HG03342 (cell line): Measurements from ENCODE around the gene COQ7.
A peak's percentile ranks its signal among the peaks of the same experiment; 100 is the strongest.

Experiments used
- ATAC-seq: cut with Tn5 transposase; IDR thresholded peaks from one replicate; pipeline ENCODE4 v1.9.1; 2021; ENCODE audit warnings: mild to moderate bottlenecking, moderate library complexity; ENCODE audit not compliant: unreplicated experiment

Gene COQ7

DNA sequence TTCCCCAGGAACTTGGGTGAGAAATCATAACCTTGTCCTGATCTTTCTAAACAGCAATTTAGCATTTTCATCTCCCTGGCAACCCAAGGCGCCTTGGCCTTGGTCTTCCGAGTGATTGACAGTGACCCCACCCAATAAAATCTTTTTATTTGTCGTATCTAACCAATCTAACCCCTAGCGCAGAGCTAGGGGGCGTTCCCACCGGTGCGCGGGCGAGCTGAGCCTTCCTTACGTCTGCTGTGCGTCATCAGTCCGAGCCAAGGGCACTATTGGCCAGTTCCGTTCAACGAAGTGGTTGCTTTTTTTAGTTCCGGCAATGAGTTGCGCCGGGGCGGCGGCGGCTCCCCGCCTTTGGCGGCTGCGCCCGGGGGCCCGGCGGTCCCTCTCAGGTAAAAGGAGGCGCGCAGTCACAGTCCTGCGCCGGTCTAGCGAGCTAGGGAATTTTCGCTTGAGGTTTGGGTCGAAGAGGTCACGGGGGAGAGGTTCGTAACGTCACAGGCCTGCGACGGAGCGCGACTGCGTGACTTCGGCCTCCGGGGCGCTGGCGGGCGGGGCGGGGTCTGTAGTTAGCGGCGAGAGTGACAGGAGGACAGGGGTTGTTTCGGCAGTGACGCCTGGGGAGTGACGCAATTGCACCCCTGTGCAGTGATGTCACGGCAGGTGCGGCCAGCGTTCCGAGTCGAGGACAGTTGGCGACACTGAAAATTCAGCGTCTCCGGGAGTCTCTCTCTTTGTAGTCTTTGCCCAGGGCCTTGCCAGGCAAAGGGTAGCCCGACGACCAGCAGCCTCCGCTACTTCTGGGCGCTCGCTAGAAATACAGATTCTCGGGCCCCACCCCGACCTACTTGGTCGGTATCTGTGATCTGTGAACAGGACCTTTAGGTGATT lies at the start of gene COQ7:
COQ7 (plus strand) TSS at position 266 of the 888 bp plus-strand sequence; CDS start at position 317, 51 bp downstream.
- ATAC-seq = peak; percentile 91

DNA sequence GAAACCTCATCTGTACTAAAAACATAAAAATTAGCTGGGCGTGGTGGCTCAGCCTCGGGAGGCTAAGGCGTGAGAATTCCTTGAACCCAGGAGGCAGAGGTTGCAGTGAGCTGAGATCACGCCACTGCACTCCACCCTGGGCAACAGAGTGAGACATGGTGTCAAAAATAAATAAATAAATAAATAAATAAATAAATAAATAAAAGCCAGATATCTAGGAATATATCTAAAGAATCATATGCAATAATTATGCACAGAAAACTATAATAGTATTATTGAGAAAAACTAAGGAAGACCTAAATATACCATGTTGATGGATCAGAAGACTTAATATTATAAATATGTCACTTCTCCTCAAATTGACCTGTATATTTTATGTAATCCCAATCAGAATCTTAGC lies 46.7 kb upstream of the COQ7 start:
- ATAC-seq = no peak

DNA sequence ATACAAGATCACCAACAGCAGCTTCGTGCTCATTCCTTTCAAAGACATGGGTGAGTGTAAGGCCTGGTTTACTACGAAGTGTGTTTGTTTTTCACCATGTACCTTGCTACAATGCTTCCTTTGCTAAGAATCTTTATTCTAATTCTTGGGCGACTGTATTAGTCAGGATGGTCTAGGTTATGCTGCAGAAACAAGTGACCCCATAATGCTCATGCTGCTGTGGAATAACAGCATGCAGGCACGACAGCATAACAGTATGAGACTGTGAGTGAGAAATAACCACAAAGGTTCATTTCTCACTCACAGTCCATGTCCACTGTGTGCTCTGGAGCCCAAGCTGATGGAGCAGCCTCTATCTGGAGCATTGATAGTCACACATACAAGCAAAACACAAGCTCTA lies 45.7 kb upstream of the COQ7 start:
- ATAC-seq = no peak

DNA sequence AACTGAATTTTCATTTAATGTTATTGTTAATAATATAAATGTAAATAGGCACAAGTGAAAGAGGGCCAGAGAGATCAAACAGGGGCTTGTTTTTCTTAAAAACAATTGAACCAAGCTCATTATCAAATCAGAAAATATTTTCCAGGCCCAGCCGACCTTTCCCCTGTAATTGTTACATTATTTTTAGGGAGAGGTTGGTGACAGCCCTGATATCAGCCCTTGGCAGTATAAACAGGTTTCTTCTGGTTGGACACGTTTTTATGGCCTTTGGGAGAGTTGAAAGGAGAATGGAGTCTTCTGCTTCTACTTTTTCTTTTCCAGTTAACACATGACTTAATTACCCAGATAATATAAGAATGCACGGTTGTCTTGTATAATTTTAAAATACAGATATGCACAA lies 40.0 kb upstream of the COQ7 start:
- ATAC-seq = no peak

DNA sequence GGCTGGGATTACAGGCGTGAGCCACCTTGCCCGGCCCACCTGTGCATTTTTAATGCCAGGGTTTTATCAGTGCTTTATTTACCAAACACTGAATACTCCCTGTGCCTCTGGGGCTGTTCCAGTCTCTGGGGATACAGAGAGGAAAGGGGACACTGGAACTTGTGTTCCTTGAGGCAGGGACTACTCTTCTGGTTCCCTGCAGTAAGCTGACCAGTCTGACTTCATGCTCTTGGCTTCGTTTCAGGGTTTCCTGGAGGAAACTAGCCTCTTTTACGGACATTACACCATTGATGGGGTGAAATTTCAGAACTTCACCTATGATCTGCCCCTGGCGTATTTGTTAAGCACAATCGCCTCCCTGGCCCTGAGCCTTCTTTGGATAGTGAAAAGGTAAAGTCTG lies 37.4 kb upstream of the COQ7 start:
- no peak for ATAC-seq

DNA sequence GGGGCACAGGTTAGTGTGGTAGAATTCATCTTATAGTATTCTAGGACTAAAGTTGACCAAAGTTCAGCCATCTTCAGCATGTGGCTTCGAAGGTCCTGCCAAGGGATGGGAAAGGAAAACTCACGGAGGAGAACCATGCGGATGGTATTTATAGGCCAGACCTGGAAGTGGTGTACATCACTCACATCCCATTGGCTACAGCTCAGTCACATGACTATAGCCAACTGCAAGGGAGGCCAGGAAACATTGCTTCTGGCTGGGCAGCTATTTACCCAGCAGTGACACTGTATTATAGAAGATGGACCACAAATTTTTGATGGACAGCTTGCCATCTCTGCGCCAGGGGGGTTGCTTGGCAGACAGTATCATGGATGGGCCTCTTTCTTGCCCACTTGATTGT lies 35.7 kb upstream of the COQ7 start:
- ATAC-seq = no peak

DNA sequence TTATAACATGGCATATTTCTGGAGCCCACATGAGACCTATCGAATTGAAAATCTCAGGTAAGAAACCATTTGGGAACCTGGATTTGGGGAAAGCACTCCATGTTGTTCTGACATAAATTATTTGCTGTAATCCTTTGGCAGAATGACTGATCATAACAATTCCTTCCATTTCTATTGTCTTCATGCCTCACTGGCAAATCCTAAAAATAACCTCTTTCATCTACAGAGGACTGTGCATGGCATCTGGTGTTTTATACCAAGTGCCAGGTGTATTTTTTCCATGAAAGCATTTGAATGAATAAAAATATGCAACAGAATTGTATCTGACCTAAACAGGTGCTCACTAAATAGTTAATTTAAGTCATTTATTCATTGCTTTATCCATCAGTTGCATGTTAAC lies 33.7 kb upstream of the COQ7 start:
- ATAC-seq = no peak

DNA sequence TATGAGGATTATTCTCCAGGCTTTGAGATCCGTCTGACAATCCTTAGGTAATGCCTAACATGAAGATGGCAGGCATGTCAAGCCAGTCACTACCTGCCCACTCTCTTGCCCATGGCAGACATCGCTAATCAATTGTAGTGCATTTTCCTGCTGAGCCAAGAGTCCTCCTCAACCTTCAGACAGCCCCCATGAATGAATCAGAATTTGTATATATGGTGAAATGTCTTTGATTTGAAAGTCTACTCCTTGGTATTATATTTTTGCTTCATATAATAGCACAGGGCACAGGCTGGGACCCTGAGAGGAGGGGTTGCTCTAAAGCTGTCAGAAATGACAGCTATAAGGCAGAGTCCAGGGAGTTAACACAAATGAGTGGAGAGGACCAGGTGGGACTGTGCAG lies 27.0 kb upstream of the COQ7 start:
- no peak for ATAC-seq

DNA sequence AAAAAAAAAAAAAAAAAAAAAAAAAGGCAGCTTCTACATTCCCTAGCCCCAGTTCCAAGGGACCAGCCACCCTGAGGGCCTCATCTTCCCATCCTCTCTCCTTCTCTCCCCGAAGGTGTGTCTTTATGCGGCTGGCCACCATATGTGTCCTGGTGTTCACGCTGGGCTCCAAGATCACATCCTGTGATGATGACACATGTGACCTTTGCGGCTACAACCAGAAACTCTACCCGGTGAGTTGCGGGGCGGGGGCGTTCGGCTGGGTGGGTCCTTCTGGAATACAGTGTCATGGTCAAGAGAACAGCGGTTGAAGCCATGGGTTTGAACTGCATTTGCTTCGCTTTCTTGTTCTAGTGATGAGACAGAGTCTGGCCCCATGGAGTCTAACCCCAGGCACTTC lies 22.6 kb upstream of the COQ7 start:
- ATAC-seq = no peak

DNA sequence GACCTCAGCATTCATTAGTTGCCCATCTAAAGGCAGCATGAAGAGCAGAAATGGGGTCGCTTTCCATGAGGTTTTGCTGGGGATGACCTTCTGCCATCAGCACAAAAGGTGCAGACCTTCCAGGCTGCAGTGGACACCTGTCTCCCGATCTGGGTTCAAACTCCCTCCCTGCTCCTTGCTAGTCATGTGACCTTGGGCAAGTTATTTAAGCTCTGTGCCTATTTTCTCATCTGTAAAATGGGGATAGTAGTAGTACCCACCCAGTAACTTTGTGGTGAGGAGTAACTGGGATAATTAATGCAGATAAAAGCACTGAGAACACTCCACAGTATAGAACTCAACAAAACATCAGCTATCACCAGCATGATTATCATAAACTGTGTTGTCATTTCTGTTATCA lies 21.4 kb upstream of the COQ7 start:
- no peak for ATAC-seq

DNA sequence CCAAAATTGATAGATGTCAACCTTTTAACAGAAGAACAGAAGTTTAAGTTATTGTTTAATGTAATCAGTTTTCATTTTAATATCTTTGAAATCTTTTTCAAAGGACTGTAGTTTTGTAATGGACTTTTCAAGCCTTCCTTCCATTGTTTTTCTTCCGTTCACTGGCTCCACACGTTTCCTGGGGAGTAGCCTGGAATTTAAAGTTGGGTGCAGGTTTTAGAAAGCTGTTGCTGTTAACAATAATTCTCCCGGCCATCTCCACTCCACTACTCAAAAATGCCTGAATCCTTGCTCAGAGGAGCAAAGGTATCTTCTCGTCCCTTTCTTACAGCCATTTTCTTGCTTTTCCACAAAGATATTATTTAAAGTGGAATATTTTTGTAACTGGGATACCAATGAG lies 4.7 kb upstream of the COQ7 start:
- ATAC-seq = no peak

DNA sequence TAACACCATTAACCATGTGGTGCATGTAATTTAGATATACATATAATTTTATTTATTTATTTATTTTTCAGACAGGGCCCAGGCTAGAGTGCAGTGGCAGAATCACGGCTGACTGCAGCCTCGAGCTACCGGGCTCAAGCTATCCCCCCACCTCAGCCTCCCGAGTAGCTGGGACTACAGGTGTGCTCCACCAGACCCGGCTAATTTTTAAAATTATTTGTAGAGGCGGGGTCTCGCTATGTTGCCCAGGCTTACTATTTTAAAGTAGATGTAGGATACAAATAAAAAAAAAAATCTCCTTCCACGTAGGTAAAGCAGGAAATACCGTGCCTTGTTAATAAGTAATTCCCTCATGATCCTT lies 446 bp upstream of the COQ7 start:
- ATAC-seq = no peak

DNA sequence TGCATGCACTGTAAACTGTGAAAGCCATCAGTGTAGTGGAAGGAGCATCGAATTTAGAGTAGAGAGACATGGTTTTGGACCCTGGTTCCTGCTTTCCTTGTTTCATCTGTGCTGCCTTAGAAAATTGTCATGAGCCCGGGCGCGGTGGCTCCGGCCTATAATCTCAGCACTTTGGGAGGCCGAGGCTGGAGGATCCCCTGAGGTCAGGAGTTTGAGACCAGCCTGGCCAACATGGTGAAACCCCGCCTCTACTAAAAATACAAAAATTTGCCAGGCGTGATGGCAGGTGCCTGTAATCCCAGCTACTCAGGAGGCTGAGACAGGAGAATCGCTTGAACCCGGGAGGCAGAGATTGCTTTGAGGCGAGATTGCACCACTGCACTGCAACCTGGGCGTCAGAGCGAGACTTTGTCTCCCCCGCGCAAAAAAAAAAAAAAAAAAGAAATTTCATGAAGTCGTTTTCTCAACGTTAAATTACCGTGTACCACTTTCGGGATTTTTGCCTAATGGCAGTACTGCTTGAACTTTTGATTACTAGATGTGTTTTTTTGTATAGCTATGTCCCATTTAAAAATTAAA lies 912 bp downstream of the COQ7 start:
- no peak for ATAC-seq

DNA sequence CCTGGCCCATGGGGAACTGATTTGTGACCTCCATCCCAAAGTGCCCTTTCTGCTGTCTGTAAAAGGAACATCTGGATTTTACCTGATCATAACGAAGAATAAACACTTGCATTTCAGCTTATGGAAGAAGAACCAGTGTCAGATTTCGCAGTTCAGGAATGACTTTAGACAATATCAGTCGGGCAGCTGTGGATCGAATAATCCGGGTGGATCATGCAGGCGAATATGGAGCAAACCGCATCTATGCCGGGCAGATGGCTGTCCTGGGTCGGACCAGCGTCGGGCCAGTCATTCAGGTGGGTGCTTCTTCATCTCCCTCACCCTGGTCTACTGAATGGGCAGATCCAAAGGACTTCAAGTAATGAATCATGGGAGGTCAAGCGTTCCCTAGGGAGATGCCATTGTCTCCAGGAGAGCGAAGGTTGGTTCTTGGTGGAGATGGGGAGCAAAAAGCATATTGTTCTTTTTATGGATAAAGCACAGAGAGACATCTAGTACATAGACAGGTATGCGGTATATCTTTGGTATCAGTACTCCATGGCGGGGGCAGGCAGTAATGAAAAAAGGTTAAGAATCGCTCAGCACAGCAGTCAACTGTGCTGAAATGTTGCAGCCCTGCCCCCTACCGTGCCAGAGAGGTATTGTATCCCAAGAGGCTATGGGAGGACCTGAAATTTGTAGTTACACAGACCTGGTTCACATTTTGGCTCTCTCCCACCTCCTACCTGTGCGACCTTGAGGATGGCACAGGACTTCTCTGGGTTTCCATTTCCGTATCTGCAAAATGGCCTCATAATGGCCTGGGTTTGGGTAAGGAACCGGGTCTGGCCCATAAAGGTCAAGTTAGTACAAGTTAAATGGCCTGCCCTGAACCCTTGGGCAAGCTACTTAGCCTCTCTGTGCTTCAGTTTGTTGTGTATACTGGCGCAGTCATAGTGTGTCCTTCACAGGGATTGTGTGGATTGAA lies 4.7 kb downstream of the COQ7 start:
- ATAC-seq = no peak

DNA sequence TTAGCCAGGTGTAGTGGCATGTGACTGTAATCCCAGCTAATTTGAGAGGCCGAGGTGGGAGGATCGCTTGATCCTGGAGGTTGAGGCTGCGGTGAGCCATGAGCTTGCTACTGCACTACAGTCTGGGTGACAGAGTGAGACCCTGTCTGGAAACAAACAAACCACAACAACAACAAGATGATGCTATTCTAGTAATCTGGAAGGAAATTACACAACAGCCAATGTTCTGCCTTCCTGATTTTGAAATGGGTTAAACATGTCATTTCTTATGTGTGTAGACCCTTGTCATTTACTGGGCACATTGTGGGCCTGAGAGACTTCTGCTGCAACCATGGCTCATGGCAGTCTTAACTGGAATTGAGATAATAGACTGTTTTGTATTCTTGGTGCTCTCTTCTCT lies 5.9 kb downstream of the COQ7 start:
- ATAC-seq = no peak

DNA sequence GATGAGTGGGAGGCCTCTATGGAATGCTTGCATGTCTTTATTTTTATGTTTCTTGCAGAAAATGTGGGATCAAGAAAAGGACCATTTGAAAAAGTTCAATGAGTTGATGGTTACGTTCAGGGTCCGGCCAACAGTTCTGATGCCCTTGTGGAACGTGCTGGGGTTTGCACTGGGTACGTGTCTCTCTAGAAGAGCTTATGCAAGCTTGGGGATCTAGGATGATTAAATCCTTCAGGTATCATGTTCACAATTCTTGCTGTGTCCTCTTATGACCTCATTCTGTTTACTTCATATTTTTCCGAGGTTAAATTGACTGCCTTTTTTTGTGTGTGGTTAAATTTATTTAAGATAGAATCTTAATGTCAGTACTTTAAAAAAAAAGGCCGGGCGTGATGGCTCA lies 6.4 kb downstream of the COQ7 start:
- ATAC-seq = no peak

DNA sequence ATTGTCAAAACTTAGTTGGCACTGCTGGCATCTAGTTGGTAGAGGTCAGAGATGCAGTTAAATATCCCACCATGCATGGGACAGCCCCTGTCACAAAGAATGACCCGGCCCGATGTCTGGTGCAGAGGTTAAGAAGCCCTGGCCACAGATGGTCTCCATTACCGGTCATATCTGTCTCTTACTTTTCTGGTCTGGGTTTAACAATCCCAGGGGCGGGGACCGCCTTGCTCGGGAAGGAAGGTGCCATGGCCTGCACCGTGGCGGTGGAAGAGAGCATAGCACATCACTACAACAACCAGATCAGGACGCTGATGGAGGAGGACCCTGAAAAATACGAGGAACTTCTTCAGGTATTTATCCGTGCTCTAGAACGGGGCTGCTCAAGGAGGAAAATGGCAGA lies 8.1 kb downstream of the COQ7 start:
- ATAC-seq = no peak

DNA sequence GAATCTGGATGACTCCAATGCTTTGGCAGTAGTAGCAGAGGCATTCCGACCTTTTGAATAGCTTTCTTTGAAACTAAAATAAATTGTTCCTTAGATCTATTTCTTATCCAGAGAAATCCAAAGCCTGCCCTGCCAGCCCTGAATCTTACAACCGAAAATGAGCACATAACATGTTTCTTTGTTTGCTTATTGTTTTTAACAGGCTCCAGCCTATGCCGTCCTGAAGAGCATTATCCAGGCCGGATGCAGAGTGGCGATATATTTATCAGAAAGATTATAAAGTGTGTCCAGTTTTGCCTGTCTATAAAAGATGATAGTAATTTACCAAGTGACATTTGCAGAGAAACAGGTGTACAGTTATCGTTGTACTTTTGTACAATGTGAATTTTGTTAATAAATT lies 10.5 kb downstream of the COQ7 start:
- no peak for ATAC-seq

DNA sequence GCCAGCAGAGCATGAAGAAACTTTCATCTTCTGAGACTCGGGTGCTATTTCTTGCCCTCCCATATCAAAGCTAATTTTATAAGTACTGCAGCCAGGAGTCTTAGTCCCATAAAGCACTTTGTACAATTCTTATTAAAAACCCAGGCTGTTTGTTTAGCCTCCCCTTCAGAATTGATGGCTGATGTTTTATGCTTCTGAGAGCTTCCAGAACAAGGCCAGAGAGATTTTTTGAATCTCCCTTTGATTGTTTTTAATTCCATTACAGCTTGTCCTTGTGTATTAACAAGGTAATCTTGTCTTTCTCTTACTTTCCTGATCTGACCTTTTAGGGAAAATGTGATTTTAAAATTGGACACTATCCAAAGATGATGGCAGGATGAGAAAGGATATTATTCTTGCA lies 16.3 kb downstream of the COQ7 start:
- no peak for ATAC-seq

DNA sequence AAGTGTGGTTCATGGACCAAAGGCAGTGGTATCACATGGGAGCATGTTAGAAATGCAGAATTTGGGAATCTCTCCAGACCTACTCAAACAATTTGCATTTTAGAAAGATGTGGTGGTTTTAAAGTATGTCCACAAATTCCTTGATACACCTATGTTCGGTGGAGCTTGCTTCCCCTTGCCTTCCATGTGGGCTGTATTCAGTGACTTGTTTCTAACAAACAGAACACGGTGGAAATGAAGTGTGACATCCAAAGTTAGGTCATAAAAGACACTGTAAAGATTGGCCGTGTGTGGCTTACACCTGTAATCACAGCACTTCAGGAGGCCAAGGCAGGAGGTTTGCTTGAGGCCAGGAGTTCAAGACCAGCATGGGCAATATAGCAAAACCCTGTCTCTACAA lies 16.7 kb downstream of the COQ7 start:
- no peak for ATAC-seq

DNA sequence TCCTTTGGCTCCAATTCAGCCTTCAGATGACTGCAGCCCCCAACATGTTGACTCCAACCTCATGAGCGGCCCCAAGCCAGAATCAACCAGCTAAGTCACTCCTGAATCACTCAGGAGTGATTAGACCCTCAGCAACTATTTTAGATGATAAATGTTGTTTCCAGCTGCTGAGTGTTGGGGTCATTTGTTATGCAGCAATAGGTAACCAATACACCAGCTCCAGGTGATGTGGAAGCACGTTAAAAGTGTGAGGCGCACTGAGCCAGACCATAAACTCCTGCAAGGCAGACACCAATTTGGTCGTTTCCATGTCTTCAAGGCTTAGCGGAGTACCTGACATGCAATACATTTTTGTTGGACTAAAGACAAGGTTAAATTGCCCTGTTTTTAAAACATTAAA lies 17.5 kb downstream of the COQ7 start:
- ATAC-seq = no peak
